Measurements from ENCODE around the gene ARHGEF10L. TPM values are rescaled to one million over a fixed set of nuclear protein-coding genes. Genes with fewer than 3 reads are reported as not detected.

ARHGEF10L gene
- total and polyA plus RNA-seq, 5 donors from 2014 or later, result not detected

- H3K36me3 ChIP-seq (ENCODE audit: control insufficient read depth, insufficient read depth, low read length), result no peaks in the 10 kb centered on the region
- H3K4me1 Mint-ChIP-seq, result no peaks in the 10 kb centered on the region
Observed at GRCh38 chr1:17662786-17663185, 123.3 kb downstream of the ARHGEF10L start.

GRCh38 chr1:17663646-17664045, 124.1 kb downstream of the ARHGEF10L start:
- H3K36me3 Mint-ChIP-seq, result no peaks in the 10 kb centered on the region
- H3K4me3 Mint-ChIP-seq, result no peak overlapping the region
- H3K27ac Mint-ChIP-seq, result no peak overlapping the region
- no peak overlapping the region for H3K4me3 ChIP-seq (ENCODE audit: low read depth, low read length)
- DNase-seq (no peak), ATAC-seq (ENCODE audit: low read depth in 2 of 2) (no peak)
- H3K4me1 ChIP-seq (ENCODE audit: control insufficient read depth, insufficient read depth, low read length, poor library complexity, severe bottlenecking), result no peaks in the 10 kb centered on the region
- H3K27me3 Mint-ChIP-seq, result no peaks in the 10 kb centered on the region
- no peaks in the 10 kb centered on the region for H3K4me1 Mint-ChIP-seq
- no peak overlapping the region for H3K27ac ChIP-seq (ENCODE audit: insufficient read depth, low read length, poor library complexity, severe bottlenecking)
- H3K9me3 ChIP-seq (ENCODE audit: control insufficient read depth in 2 of 2, low read length in 2 of 2), result no peaks in the 10 kb centered on the region
- no peaks in the 10 kb centered on the region for H3K36me3 ChIP-seq (ENCODE audit: control insufficient read depth, insufficient read depth, low read length)
- no peaks in the 10 kb centered on the region for H3K27me3 ChIP-seq (ENCODE audit: control insufficient read depth, insufficient read depth, low read length)
- H3K9me3 Mint-ChIP-seq, result no peaks in the 10 kb centered on the region

More at GRCh38 chr1:17662786-17663185, 123.3 kb downstream of the ARHGEF10L start:
- Histone ChIP-seq H3K27me3 (ENCODE audit: control insufficient read depth, insufficient read depth, low read length) (no peaks in the 10 kb centered on the region), H3K27ac (ENCODE audit: insufficient read depth, low read length, poor library complexity, severe bottlenecking) (no peak overlapping the region), H3K4me1 (ENCODE audit: control insufficient read depth, insufficient read depth, low read length, poor library complexity, severe bottlenecking) (no peaks in the 10 kb centered on the region), H3K9me3 (ENCODE audit: control insufficient read depth in 2 of 2, low read length in 2 of 2) (no peaks in the 10 kb centered on the region), H3K4me3 (ENCODE audit: low read depth, low read length) (no peak overlapping the region)
- Mint-ChIP-seq H3K27ac (no peak overlapping the region), H3K4me3 (no peak overlapping the region), H3K9me3 (no peaks in the 10 kb centered on the region), H3K36me3 (no peaks in the 10 kb centered on the region), H3K27me3 (no peaks in the 10 kb centered on the region)
- DNase-seq (no peak), ATAC-seq (ENCODE audit: low read depth in 2 of 2) (no peak)

GRCh38 chr1:17664322-17664721, 124.8 kb downstream of the ARHGEF10L start:
- Histone ChIP-seq H3K4me1 (ENCODE audit: control insufficient read depth, insufficient read depth, low read length, poor library complexity, severe bottlenecking) (no peaks in the 10 kb centered on the region), H3K36me3 (ENCODE audit: control insufficient read depth, insufficient read depth, low read length) (no peaks in the 10 kb centered on the region), H3K27me3 (ENCODE audit: control insufficient read depth, insufficient read depth, low read length) (no peaks in the 10 kb centered on the region), H3K4me3 (ENCODE audit: low read depth, low read length) (no peak overlapping the region), H3K9me3 (ENCODE audit: control insufficient read depth in 2 of 2, low read length in 2 of 2) (no peaks in the 10 kb centered on the region), H3K27ac (ENCODE audit: insufficient read depth, low read length, poor library complexity, severe bottlenecking) (no peak overlapping the region)
- Mint-ChIP-seq H3K27me3 (no peaks in the 10 kb centered on the region), H3K27ac (no peak overlapping the region), H3K4me1 (no peaks in the 10 kb centered on the region), H3K4me3 (no peak overlapping the region), H3K36me3 (no peaks in the 10 kb centered on the region), H3K9me3 (no peaks in the 10 kb centered on the region)
- ATAC-seq (ENCODE audit: low read depth in 2 of 2), result no peak
- no peak for DNase-seq

GRCh38 chr1:17665054-17665453, 125.6 kb downstream of the ARHGEF10L start:
- Histone ChIP-seq H3K4me3 (ENCODE audit: low read depth, low read length) (no peak overlapping the region), H3K36me3 (ENCODE audit: control insufficient read depth, insufficient read depth, low read length) (no peaks in the 10 kb centered on the region), H3K27me3 (ENCODE audit: control insufficient read depth, insufficient read depth, low read length) (no peaks in the 10 kb centered on the region), H3K4me1 (ENCODE audit: control insufficient read depth, insufficient read depth, low read length, poor library complexity, severe bottlenecking) (no peaks in the 10 kb centered on the region), H3K27ac (ENCODE audit: insufficient read depth, low read length, poor library complexity, severe bottlenecking) (no peak overlapping the region), H3K9me3 (ENCODE audit: control insufficient read depth in 2 of 2, low read length in 2 of 2) (no peaks in the 10 kb centered on the region)
- H3K4me3 Mint-ChIP-seq, result no peak overlapping the region
- H3K27me3 Mint-ChIP-seq, result no peaks in the 10 kb centered on the region
- no peaks in the 10 kb centered on the region for H3K36me3 Mint-ChIP-seq
- no peaks in the 10 kb centered on the region for H3K9me3 Mint-ChIP-seq
- DNase-seq (no peak), ATAC-seq (ENCODE audit: low read depth in 2 of 2) (no peak)
- no peaks in the 10 kb centered on the region for H3K4me1 Mint-ChIP-seq
- no peak overlapping the region for H3K27ac Mint-ChIP-seq

DNA sequence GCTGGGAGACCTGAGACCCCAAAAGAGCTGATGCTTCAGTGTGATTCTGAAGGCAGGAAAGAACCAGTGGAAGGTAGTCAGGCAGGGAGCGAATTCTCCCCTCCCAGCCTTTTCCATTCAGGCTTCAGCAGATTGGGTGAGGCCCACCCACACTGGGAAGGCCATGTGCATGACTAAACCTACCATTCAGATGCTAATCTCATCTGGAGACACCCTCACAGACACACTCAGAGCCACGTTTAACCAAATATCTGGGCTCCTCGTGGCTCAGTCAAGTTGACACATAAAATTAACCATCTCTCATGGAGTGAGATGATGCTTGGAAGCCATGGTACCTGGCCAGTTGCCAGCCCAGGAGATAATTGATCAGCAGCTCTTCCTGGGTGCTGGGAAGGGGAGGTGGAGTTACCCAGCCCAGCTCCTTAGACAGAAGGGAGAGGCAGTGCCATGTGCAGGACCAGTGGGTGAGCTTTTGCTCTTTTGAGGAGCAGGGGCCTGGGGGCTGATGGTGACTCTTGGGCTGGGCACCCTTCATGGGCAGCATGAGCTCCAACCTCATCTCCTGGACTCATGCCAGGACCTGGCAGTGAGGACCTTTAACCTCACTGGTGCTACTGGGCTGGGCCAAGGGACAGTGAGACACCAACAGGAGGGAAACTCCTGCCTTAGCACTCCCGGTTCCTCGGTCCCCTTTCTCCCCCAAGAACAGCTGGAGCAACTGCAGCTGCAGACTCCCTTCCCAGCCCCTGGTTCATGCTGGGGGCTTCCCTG, 126.6 kb downstream of the ARHGEF10L start:
- H3K36me3 Mint-ChIP-seq, result no peaks in the 10 kb centered on the region
- Histone ChIP-seq H3K4me3 (ENCODE audit: low read depth, low read length) (no peak overlapping the region), H3K36me3 (ENCODE audit: control insufficient read depth, insufficient read depth, low read length) (no peaks in the 10 kb centered on the region), H3K27me3 (ENCODE audit: control insufficient read depth, insufficient read depth, low read length) (no peaks in the 10 kb centered on the region), H3K27ac (ENCODE audit: insufficient read depth, low read length, poor library complexity, severe bottlenecking) (no peak overlapping the region), H3K4me1 (ENCODE audit: control insufficient read depth, insufficient read depth, low read length, poor library complexity, severe bottlenecking) (no peaks in the 10 kb centered on the region), H3K9me3 (ENCODE audit: control insufficient read depth in 2 of 2, low read length in 2 of 2) (no peaks in the 10 kb centered on the region)
- no peak overlapping the region for H3K4me3 Mint-ChIP-seq
- no peak for ATAC-seq (ENCODE audit: low read depth in 2 of 2)
- no peak for DNase-seq
- no peak overlapping the region for H3K27ac Mint-ChIP-seq
- no peaks in the 10 kb centered on the region for H3K27me3 Mint-ChIP-seq
- H3K9me3 Mint-ChIP-seq, result no peaks in the 10 kb centered on the region
- no peaks in the 10 kb centered on the region for H3K4me1 Mint-ChIP-seq

GRCh38 chr1:17667641-17668040, 128.1 kb downstream of the ARHGEF10L start:
- Mint-ChIP-seq H3K36me3 (no peaks in the 10 kb centered on the region), H3K9me3 (peaks cover 0 to 2% (median 0%) of the 10 kb centered on the region in 7 donors), H3K27me3 (no peaks in the 10 kb centered on the region), H3K27ac (no peak overlapping the region), H3K4me3 (no peak overlapping the region), H3K4me1 (no peaks in the 10 kb centered on the region)
- DNase-seq, result no peak
- no peak for ATAC-seq (ENCODE audit: low read depth in 2 of 2)
- Histone ChIP-seq H3K27me3 (ENCODE audit: control insufficient read depth, insufficient read depth, low read length) (no peaks in the 10 kb centered on the region), H3K36me3 (ENCODE audit: control insufficient read depth, insufficient read depth, low read length) (no peaks in the 10 kb centered on the region), H3K4me1 (ENCODE audit: control insufficient read depth, insufficient read depth, low read length, poor library complexity, severe bottlenecking) (no peaks in the 10 kb centered on the region), H3K27ac (ENCODE audit: insufficient read depth, low read length, poor library complexity, severe bottlenecking) (no peak overlapping the region), H3K4me3 (ENCODE audit: low read depth, low read length) (no peak overlapping the region), H3K9me3 (ENCODE audit: control insufficient read depth in 2 of 2, low read length in 2 of 2) (no peaks in the 10 kb centered on the region)

- H3K4me1 ChIP-seq (ENCODE audit: control insufficient read depth, insufficient read depth, low read length, poor library complexity, severe bottlenecking), result no peaks in the 10 kb centered on the region
- H3K36me3 ChIP-seq (ENCODE audit: control insufficient read depth, insufficient read depth, low read length), result no peaks in the 10 kb centered on the region
- H3K27me3 ChIP-seq (ENCODE audit: control insufficient read depth, insufficient read depth, low read length), result no peaks in the 10 kb centered on the region
- H3K4me3 ChIP-seq (ENCODE audit: low read depth, low read length), result no peak overlapping the region
- Mint-ChIP-seq H3K27ac (no peak overlapping the region), H3K36me3 (no peaks in the 10 kb centered on the region), H3K4me1 (no peaks in the 10 kb centered on the region), H3K27me3 (no peaks in the 10 kb centered on the region), H3K9me3 (peaks cover 0 to 2% (median 0%) of the 10 kb centered on the region in 7 donors), H3K4me3 (no peak overlapping the region)
- no peaks in the 10 kb centered on the region for H3K9me3 ChIP-seq (ENCODE audit: control insufficient read depth in 2 of 2, low read length in 2 of 2)
- H3K27ac ChIP-seq (ENCODE audit: insufficient read depth, low read length, poor library complexity, severe bottlenecking), result no peak overlapping the region
- ATAC-seq (ENCODE audit: low read depth in 2 of 2) (no peak), DNase-seq (no peak)
Observed at GRCh38 chr1:17668195-17668594, 128.7 kb downstream of the ARHGEF10L start.

DNA sequence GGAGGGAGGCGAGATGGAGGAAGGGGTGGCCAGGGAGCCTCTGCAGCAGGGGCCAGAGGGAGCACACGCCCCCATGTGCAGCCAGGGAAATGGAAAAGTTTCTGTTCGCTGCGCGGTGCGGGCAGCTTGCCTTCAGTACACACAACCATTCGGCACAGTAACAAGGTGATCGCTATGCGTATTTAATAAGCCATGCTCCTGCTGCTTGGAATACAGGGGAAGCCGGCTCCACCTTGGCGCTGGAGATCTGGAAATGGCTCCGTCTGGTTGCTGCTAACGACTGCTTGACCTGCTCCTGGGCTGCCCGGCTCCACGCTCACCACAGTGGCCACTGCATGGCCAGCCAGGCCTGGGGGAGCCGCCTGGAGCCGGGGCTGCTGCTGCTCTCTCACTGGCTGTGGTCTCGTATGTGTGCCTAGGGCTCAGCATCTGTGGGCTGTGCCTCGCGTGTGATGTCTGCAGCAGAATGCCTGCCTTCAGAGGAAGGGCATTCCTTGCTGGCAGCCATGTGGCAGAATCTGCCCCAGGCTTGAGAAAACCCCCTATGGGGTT, 129.2 kb downstream of the ARHGEF10L start:
- Histone ChIP-seq H3K36me3 (ENCODE audit: control insufficient read depth, insufficient read depth, low read length) (no peaks in the 10 kb centered on the region), H3K27me3 (ENCODE audit: control insufficient read depth, insufficient read depth, low read length) (no peaks in the 10 kb centered on the region), H3K27ac (ENCODE audit: insufficient read depth, low read length, poor library complexity, severe bottlenecking) (no peak overlapping the region), H3K9me3 (ENCODE audit: control insufficient read depth in 2 of 2, low read length in 2 of 2) (no peaks in the 10 kb centered on the region), H3K4me3 (ENCODE audit: low read depth, low read length) (no peak overlapping the region), H3K4me1 (ENCODE audit: control insufficient read depth, insufficient read depth, low read length, poor library complexity, severe bottlenecking) (no peaks in the 10 kb centered on the region)
- Mint-ChIP-seq H3K27ac (no peak overlapping the region), H3K36me3 (no peaks in the 10 kb centered on the region), H3K27me3 (no peaks in the 10 kb centered on the region), H3K4me3 (no peak overlapping the region), H3K4me1 (no peaks in the 10 kb centered on the region), H3K9me3 (peaks cover 0 to 2% (median 0%) of the 10 kb centered on the region in 7 donors)
- DNase-seq (no peak), ATAC-seq (ENCODE audit: low read depth in 2 of 2) (no peak)

All from CD4-positive, CD25-positive, alpha-beta regulatory T cell (primary cell).